Measurements from ENCODE around the gene GREB1L.

The GREB1L gene

GRCh38 chr18:21383031-21383430 lies 141.0 kb downstream of the GREB1L start:
- DNase-seq = no peak

DNA sequence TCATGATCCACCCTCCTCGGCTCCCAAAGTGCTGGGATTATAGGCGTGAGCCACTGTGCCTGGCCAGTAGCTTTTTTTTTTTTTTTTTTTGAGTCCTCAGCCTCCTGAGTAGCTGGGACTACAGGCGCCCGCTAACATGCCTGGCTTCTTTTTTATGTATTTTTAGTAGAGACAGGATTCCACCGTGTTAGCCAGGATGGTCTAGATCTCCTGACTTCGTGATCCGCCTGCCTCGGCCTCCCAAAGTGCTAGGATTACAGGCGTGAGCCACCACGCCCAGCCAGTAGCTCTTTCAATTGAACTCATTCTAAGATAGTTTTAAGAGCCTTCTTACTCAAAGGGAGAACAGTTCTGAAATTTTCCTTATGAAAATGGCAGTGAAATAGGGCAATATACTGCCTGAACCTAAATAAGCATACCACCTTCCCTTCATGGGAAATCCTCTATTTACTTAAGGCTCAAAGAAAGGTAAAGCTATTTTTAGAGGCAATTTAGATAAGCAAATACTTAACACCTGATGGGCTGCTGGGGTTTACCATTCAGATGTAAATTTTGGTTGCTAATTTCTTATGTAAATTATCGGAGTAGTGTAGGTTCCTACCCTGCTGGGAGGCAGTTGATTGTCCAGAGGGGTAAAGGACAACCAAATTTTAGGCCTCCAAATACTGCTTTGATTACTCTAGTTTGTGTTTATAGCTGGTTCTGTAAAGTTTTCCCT lies 144.7 kb downstream of the GREB1L start:
- no peak for DNase-seq

DNA sequence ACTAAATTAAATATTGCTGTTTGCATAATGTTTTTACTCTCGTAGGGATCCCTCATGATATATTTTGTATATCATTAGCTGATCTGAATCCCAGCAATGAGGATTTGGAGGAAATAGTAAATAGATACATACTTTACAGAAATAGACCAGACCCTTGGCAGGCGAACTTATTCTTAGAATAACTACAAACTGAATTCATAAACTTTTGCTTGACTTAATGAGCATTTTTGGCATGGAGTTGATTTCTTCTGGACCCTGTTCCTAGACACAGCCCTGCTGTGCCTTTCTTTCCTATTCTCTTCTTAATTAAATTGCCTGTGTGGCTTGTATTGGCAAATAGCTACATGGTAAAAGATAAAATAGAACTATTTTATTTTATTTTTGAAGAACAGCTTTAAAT lies 145.9 kb downstream of the GREB1L start:
- DNase-seq = no peak

GRCh38 chr18:21389283-21389682 lies 147.3 kb downstream of the GREB1L start:
- DNase-seq = no peak

- no peak for DNase-seq
Measured at GRCh38 chr18:21389903-21390302, 147.9 kb downstream of the GREB1L start.

- DNase-seq = no peak
Measured at GRCh38 chr18:21391074-21391673, 149.1 kb downstream of the GREB1L start.

DNA sequence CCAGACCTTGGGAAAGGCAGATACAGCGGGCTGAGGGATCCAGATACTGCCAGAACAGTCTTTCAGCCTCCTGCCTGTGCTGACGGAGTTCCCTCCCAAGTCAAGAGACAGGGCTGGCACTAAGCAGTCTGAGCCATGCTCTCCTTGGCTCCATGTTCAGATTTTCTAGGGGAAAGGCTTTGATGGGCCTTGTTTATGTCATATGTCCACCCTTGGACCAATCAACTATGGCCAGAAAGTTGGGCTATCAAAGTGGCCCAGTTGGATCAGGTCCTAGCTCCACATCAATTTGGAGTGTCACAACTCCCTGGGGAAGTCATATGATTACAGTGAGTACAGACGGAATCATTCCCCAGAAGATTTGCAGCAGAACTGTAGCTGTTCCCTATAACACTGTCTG lies 152.0 kb downstream of the GREB1L start:
- no peak for DNase-seq

GRCh38 chr18:21398121-21398520 lies 156.1 kb downstream of the GREB1L start:
- DNase-seq = no peak

GRCh38 chr18:21402272-21402671 lies 160.2 kb downstream of the GREB1L start:
- DNase-seq = no peak

DNA sequence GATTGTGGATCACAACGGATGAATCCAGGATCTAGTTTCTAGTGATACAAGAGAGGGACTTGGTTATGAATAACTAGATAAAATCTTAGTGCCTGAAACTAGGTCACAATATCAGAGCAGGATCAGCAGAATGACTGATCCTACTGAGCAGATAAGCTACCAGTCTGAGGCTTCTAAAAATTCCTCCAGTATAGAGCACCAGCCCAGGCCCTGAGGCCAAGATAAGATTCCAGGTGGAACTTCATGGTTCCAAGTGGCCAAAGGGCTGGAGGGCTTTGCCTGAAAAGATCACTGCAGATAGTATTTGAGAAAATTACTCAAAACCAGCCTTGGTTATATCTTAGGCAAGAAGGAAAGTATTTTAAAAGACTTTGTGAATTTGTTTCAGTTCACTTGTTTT lies 162.4 kb downstream of the GREB1L start:
- DNase-seq = no peak

- no peak for DNase-seq
Measured at GRCh38 chr18:21406116-21406515, 164.1 kb downstream of the GREB1L start.

GRCh38 chr18:21408681-21409080 lies 166.6 kb downstream of the GREB1L start:
- DNase-seq = no peak

DNA sequence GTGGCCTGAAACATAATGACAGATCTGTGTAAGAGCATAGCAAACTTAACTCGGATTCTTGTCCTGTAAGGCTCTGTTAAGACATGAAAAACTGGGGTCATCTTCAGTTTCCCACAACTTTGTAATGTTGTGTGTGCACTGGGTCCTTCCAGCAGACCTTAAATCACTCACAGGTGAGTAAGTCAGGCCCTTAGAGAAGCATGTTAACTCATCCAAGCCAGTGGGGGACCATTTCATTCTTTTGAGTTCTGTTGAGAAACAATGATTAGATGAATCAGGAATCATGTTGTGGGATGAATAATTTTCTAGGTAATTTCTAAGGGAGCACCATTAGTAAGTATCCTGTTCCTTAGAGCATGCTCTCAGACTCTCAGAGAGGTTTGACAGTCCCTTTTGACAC lies 191.4 kb downstream of the GREB1L start:
- DNase-seq = no peak

DNA sequence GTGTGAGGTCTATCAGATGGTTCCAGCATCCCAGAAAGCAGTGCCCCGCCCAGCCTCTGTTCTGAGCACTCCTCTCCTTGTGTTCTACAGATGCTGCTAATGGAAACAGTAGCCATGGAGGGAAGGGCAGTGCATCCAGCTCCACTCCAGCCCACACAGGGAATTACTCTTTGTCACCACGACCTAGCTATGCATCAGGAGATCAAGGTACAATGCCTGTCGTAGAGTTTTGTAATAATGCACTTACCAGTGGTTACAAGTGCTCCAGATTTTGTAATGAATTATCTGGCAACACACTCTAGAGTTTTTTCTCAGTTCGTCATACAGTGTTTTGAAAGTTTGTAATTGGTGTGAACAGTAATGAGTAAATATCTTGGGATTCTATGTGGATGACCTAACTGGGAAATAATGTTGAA lies 197.4 kb downstream of the GREB1L start:
- DNase-seq = no peak

DNA sequence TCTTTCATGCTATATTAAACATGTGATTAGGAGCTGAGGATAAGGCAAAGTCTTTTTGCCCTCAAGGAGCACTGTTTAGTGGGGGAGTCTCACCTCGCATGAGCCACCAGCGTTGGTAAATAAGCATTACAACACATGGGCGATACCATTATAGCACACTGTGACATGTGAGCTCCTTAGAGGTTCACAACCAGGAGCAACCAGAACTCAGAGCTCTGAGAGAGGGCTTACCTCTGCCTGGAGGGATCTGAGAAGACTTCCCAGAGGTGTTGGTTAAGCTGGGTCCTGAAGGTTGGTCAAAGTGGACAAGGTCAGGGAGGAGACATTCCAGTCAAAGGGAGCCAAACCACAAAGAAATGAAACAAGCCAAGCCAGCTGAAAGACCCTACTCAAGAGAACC lies 199.6 kb downstream of the GREB1L start:
- no peak for DNase-seq

DNA sequence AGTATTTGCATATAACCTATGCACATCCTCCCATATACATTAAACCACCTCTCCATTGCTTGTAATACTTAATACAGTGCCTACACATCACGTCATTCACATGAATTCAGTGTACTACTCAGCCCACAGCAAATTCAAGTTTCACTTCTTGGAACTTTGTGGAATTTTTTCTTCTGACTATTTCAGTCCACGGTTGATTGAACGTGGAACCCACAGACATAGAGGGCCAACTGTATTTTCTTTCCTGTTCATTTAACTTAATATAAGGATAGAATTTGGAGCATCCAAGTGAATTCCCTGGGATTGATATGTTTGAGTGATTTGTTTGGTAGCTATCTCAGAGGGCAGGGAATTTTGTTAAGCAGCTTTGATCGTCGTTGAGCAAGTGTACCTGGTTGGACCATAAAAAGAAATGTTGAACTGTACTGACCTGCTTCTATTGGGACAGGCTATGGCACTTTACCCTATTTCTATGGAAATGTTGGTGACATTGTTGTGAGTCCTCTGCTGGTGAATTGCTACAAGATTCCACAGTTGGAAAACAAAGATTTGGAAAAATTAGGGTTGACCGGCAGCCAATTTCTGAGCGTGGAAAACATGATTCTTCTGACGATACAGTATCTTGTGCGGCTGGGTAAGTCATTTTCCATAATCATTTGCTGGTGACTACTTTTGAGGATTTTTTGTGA lies 201.9 kb downstream of the GREB1L start:
- no peak for DNase-seq

- no peak for DNase-seq
Measured at GRCh38 chr18:21444465-21445212, 202.6 kb downstream of the GREB1L start.

- DNase-seq = no peak
Measured at GRCh38 chr18:21448299-21448698, 206.3 kb downstream of the GREB1L start.

- no peak for DNase-seq
Measured at GRCh38 chr18:21449367-21450290, 207.6 kb downstream of the GREB1L start.

DNA sequence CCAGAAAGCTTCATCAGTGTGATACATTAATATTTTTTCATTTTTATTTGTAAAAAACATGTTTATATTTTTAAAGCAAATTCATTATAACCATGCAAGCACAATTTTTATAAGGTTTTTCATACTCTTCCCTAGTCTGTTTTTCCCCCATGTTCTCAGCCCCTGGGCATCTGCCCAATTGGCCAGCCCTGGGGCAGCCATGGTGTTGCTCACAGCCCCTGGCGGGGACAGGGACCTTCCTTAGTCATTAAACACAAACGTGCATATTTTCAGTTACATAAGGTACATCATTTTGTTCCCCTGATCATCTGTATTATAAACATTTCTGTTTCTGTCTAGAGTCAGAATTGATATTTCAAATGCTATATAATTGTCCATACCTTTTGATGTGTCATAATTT lies 208.5 kb downstream of the GREB1L start:
- DNase-seq = no peak

- DNase-seq = no peak
Measured at GRCh38 chr18:21450913-21451312, 208.9 kb downstream of the GREB1L start.

- no peak for DNase-seq
Measured at GRCh38 chr18:21451851-21452250, 209.8 kb downstream of the GREB1L start.
